Esophagus muscularis mucosa (tissue), 3 donors: Measurements from ENCODE around the gene MORN3.

Experiments used
- POLR2A ChIP-seq: fragments of 450-650 bp; IDR thresholded peaks from one replicate; pipeline ENCODE4 v1.6.1; 2017; ENCODE audit warnings: antibody characterized with exemption, moderate library complexity, mild to moderate bottlenecking, low read depth
- TF ChIP-seq, protein P1 (sequence below), 3 experiments: fragments of 200-600 bp in 2 of 3; fragments of 450-650 bp in 1 of 3; sonication (generic) in 2 of 3; IDR thresholded peaks; one replicate each; pipeline ENCODE4 v1.5.1; 2017 to 2019; ENCODE audit warnings: antibody characterized with exemption in 3 of 3, mild to moderate bottlenecking in 2 of 3, moderate library complexity in 1 of 3

DNA sequence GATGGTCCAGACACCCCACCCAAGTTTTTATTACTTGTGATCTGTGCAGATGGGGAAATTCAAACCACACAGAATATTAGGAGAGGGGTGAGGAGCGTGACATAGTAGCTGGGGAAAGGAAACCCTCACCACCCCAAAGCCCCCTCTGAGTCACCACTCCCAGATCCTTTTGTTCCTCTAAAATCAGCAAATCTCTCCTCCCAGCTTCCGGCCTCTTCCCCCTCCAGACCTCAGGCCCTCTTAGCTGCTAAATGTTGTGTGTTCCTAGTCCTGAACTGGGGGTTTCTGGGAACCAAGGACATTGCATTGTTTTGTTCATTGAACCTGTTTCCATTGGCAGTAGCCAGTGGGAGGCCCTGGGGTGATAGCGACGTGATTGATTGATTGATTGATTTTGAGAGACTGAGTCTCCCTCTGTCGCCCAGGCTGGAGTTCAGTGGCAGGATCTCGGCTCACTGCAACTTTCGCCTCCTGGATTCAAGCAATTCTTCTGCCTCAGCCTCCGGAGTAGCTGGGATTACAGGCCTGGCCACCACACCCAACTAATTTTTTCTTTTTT, 49.0 kb downstream of the MORN3 start:
- TF ChIP-seq, protein P1, sequence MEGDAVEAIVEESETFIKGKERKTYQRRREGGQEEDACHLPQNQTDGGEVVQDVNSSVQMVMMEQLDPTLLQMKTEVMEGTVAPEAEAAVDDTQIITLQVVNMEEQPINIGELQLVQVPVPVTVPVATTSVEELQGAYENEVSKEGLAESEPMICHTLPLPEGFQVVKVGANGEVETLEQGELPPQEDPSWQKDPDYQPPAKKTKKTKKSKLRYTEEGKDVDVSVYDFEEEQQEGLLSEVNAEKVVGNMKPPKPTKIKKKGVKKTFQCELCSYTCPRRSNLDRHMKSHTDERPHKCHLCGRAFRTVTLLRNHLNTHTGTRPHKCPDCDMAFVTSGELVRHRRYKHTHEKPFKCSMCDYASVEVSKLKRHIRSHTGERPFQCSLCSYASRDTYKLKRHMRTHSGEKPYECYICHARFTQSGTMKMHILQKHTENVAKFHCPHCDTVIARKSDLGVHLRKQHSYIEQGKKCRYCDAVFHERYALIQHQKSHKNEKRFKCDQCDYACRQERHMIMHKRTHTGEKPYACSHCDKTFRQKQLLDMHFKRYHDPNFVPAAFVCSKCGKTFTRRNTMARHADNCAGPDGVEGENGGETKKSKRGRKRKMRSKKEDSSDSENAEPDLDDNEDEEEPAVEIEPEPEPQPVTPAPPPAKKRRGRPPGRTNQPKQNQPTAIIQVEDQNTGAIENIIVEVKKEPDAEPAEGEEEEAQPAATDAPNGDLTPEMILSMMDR (IDR thresholded peaks at IDR 0.05): no peak
- no peak for TF ChIP-seq POLR2A
